Endometrial microvascular endothelial cells (primary cell): ENCODE measurements around the gene CNKSR3. TPM values are rescaled to one million over a fixed set of nuclear protein-coding genes. Genes with fewer than 3 reads are reported as not detected.

Experiments used
- in situ Hi-C: cut with HindIII; loops from 2 replicates; pipeline ENCODE4 v1.10.0; 2017; ENCODE audit warnings: low sequenced_read_pairs, low pct_unique_long_range_greater_than_20kb; ENCODE audit errors: inconsistent ontology term
- total RNA-seq: library from RNA; depleted of rRNA; stranded (reverse); fragments of >200 nt; gene quantifications from one replicate; pipeline ENCODE4 v1.2.3, GENCODE V29; 2015; ENCODE audit errors: inconsistent ontology term

Gene CNKSR3
- total RNA-seq, 1 donor from 2014 or later: 9.8 TPM

DNA sequence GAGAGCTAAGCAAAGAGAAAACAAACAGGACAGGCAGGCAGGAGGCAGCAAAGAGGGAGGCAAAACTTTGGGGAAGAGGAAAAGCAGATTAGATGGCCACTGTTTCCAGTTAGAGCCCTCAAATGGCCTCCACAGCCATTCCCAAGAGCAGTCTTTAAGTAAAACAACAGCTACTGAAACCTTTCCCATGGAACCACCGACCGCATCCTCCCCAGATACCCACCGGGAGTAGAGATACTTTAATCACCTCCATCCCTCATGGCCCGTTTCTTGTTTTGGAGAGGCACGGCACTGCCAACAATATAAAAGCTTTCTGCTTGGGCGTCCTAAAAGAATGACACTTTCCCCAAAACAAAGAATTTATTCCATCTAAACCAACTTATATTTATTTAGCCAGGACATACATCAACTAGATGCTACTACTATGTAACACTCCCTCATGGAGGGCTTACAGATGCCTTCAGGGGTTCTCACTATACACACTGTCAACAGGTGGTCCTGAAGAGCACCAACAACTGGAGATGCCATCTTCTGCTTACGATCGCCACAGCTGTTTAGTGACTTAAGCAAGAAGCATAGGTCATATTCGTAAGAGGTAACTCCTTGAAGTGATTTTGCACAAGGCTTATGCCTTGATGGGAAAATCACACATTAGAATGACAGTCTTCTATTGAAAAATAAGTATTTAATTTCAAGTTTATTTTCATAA lies 43.4 kb downstream of the CNKSR3 start:
- in situ Hi-C loops: no loop called here

DNA sequence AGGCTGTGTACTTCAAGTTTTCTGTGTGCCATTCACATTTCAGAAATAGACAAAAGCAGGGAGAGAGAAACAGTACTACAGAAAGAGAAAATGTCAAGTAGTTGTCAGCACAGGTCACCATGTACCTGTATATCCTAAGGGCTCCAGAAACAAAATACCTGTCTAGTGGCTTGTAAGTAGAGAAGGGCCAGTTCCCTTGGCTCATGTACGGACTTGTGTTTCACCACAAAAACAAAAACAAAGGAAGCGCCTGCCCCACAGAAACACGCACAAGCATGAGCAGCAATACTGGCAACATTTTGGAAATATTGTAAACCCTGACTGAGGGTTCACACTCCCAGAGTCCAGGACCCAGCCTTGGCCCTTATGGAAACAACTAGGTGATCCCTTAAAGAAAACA lies 44.3 kb downstream of the CNKSR3 start:
- in situ Hi-C loops: no loop called here

DNA sequence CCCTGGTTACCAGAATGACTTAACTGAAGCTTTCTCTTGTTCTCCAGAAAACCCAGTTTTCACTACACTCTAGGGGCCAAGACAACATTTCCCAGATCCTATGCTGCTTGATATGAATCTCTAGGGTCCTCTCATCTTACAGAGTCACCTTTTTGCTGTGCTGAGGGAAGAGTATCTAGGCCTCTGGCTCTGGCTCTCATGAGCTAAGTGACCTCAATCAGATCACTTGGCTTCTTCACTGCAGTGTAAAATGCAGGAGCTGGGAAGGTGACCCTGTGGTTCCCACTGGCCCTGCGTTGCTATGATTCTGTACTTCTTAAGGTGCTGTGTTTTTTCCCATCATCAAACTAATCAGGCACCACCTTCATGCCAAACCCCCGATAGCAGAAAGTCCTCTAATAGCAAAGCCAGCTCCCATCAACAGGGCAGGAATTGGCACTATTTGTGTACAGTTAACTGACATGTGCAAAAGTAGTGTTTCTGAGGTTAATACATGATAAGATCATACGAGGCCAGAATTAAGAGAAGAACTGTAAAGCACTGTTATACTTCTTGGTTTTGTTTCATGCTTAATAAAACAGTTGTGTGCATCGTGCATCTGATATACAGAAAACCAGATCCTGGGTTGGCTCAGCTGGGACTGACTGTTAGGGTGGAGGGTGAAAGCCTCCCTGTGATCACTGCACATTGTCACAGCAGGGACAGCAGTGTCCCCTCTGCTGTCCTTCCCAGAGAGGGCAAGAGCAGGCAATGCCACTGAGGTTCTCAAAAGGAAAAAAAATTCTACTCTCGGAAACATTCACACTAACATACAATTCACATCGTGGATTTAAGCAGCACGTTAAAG lies 46.7 kb downstream of the CNKSR3 start:
- in situ Hi-C loops: no loop called here

DNA sequence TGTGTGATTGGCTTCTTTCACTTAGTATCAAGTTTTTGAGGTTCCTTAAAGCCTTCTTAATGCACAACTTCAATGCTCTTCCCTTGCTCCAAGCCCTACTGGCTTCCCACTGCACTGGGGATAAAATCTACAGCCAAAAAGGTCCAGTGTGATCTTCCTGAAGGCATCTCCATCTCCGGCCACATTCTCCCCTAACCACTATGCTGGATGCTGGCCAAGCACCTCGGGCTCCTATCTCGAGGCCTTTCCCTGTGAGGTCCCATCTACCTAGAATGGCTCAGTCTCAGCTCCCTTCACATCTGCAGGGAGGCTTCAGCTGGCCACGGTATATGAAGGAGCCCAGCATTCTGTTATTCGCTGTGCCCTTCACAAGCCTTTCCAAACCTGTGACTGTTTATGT lies 48.1 kb downstream of the CNKSR3 start:
- in situ Hi-C loops: no loop called here

DNA sequence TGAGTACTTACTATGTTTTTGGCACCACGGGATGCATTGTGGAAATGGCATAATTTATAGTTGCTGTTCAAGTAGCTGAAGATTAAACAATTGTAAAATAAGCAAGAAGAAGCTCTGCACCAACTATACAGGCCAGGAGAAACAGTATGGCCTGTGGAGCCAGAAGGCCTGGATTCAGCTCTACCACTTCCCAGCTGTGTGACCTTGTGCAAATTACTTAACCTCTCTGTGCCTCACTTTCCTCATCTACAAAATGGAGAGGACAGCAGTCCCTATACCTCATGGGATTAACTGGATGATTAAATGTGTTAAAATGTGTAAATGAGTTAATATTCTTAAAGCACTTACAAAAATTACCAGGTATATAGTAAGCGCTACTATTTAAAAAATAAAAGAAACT lies 49.1 kb downstream of the CNKSR3 start:
- in situ Hi-C loops: no loop called here

DNA sequence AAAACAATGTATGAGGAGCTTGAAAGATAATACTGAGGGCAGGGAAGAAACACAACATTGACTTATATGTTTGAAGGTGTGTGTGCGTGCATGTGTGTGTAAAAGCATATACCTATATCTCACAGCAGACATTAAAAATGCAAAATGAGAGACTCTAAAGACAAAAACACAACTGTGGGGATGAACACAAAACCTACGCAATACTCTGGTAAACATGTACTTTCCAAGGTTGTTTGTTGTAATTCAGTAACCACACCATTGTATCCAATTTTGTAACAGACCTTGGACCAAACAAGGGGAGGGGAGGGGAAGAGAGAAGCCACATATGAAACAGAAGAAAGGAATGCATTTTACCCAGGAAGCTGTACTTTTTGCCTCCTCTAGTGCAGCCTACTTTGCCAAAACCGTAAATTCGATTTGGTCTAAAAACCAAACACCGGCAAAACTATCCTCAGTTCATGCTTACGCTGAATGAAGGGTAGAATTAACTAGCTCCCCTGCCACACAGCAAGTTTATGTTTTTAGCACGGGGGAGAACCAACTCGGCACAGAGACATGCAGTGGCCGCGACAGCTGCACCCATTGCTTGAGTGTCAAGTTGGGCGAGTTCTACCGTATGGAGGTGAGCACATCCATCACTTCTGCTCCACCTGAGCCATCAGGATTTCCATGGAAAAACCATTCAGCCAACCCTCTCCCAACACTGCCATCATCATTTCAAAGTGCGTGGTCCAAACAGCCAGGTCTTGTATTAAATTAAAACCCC lies 50.0 kb downstream of the CNKSR3 start:
- in situ Hi-C loops: no loop called here

DNA sequence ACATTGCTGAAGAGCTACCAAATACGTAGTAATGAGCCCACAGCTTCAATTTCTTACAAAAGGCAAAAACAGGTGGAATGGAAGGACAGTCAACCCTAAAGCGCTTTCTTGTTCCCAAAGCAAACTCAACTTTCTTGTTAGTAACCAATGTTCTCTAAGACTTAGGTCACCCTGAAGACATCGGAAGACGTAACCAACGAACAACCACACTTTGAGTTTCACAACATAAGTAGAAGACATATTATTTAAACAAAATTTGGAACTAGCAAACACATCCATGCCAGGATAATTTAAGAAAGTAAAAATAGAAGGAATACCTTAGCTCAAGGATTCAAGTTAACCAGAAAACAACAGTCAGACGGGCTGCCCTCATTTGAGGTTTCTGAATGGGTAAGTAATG lies 51.0 kb downstream of the CNKSR3 start:
- in situ Hi-C loops: no loop called here

DNA sequence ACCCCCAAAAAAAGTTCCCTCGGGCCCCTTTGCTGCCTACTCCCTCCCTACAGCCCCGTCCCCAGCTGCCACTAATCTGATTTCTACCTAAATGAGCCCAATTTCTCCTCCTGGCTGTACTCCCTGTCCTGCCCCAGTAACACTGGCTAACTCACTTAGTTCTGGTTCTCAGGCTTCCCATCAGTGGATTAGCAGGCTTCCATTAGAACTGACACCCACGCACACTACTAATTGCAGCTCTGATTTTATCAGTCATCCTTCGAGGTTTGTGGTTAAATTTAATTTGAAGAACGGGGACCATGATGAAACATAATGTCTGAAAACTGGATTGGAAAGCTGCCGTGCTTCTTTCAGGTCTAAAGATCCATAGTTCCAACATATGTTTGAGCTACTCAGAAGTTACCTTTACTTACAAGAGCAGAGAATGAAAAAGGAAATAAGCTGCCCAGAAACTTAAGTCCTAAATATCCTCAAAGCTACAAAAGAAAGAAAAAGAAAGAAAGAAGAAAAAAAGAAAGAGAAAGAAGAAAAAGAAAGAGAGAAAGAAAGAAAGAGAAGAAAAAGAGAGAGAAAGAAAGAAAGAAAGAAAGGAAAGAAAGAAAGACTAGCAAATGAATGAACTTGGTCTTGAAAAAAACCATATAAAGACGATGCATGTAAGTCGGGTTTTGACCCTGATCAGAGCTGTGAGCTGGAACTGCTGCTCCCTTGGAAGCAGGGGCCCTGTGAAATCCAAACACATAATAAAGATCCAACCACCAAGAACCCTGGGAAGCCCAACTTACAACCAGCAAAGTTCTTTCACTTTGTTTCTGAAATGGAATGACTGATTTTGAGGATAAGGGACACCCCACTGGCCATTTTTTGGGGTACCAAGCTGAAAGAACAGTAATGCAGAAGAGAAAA lies 51.7 kb downstream of the CNKSR3 start:
- in situ Hi-C loops: no loop called here

DNA sequence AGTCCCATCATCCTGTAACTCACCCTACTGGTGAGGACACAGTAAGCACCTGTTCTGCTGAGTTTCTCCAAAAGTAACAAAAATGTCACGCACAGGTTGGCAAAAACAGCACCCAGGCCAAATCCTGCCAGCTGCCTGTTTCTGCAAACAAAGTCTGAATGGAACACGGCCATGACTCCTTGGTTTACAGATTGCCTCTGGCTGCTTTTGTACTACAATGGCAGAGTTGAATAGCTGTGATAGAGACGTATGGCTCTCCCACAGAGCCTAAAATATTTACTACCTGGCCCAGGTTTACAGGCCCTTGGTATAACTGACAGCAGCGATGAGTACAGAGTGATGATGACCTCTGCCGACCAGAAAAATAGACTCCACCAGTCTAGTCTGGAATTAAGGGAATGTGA lies 52.6 kb downstream of the CNKSR3 start:
- in situ Hi-C loops: no loop called here

DNA sequence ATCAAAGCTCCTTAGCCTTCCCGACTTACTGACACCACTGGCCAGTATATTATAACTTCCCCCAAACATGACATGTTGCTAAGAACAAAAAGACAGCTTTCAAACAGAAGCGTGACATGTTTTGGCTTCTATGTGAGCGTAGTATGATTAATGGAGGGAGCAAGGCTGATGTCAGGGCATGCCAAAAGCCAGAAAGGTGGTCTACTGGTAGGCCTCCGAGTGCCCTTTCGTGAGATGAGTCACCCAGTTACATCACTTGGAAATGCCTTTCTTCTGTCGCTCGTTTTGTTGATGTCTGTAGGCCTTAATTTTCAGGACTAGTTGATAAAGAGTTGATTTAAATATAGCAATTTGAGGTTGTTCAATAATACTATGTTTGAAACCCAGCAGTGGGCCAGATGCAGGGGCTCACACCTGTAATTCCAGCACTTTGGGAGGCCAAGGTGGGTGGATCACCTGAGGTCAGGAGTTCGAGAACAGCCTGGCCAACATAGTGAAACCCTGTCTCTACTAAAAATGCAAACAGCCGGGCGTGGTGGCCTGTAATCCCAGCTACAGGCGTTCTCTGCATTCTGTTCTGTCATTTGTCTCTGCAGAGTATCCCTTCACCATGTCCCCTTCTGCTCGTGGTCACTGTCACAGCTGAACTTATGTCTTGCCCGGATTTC lies 53.3 kb downstream of the CNKSR3 start:
- in situ Hi-C loops: no loop called here

DNA sequence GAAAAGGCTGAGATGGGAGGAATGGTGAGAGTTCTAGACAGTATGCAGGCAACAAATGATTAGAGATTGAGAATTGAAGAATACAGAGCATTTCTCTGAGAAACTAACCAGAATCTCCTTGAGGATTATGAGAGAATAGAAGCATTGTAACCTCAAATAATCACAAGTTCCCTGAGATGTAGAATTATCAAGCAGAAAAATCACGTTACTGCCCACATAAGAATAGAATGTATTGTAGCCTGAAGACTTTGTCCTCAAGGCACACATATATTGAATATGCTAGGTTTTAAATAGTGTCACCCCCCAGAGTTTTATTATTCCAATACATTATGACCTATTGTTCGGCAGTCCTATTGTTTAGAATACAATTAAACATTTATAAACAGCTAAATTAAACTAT lies 57.2 kb downstream of the CNKSR3 start:
- in situ Hi-C loops: no loop called here

DNA sequence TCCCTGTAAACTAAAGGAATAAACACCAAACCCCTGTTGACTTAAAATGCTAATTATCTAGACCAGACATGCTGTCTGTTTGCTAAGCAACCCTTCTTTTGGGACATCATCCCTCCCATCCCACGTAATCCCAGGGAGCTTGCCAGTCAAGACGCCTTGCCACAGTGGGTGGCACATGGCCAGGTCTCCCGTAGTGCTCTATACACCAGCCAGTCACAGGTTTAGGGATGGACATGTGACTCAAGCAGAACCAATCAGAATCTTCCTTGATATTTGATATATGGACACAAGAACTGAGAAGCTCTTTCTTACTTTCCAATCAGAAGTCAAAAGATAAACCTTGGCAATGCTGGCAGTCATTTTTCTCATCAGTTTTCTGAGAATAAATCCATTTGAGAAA lies 60.0 kb downstream of the CNKSR3 start:
- in situ Hi-C loops: no loop called here

DNA sequence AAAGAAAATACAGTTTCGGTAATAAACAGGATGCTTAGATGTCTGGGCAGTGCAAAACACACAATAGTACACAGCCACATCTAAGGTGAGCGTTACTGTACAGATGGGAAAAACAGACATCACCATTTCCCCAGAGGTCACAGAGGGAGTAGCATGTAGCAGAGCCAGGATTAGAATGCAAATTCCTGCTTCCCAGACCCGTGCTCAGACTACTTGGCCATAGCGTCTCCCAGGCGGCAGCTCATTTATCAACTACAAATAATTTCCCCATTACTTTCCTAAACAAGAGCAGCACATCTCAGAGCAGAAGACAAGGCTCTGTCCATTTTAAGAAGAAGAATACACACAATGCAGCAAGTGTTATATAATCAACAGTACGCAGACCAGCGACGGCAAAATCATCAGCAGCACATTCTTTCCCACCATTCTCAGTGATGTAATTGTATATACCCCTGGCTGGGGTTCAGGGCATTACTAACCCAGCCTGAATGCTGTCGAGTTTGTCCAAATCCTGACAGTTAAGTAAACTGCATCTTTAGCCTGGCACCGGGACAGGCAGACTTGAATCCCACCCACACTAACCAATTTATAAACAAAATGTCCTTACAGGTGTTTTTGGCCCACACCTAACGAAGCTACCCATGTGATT lies 61.9 kb downstream of the CNKSR3 start:
- in situ Hi-C loops: no loop called here

DNA sequence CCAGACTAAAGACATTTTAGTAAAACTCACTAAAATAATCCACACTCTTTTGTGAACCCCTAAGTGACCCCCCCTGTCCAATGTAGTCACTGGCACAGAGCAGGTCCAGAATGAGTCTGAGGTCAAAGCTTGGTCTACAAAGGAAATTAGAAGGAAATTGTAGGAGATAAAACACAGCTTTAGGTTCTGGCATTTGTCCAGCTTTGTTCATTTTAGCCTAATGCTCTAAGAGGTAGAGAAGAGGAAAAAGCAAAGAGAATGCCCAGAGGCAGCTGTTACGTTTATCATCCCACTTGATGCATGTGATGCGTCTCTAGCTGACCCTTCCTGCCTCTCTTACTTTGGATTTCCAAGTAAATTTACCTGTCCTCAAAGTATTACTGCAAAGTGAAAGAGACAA lies 62.5 kb downstream of the CNKSR3 start:
- in situ Hi-C loops: no loop called here

DNA sequence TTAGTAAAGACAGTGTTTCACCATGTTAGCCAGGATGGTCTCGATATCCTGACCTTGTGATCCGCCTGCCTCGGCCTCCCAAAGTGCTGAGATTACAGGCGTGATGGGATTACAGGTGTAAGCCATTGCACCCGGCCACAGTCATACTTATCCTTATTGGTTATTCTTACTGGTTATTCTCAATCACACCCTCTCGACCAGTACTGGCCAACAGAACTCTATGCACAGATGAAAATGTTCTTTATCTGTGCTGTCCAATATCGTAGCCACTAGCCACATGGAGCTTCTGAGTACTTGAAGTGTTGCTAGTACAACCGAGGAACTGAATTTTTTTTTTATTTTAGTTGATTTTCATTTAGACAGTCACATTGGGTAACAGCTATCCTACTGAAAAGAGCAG lies 63.5 kb downstream of the CNKSR3 start:
- in situ Hi-C loops: no loop called here

DNA sequence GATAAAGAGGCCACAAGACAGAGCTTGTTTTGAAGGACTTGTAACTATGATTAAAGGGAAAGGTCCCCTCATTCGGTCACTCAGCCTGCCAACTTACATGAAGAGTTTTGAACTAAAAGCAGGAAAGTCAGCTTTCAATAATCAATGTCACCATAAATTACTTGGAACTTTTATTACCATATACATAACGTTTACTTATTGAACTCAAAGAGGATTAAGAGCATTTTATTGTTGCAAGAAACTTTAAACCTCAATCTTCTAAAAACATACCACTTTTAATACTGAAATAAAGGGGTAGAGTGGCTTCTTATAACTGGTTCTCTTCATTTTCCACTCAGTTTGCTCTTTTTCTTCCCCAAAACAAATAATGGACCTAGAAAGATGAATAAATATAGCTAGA lies 65.1 kb downstream of the CNKSR3 start:
- in situ Hi-C loops: no loop called here

DNA sequence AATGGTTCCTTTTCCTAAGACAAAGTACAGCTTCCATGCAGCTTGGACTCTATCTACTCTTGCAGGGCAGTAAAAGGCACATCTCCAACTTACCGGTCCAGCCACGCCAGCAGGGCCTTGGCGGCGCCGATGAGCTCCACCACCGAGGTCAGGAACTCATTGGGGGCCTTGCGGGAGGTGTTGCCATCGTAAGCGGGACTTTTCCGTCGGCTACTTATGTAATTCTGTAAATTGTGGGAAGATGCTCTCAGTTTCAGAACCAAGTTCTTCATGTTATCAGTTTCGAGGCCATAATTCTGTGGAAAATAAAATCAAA lies 68.5 kb downstream of the CNKSR3 start:
- in situ Hi-C loops: no loop called here

DNA sequence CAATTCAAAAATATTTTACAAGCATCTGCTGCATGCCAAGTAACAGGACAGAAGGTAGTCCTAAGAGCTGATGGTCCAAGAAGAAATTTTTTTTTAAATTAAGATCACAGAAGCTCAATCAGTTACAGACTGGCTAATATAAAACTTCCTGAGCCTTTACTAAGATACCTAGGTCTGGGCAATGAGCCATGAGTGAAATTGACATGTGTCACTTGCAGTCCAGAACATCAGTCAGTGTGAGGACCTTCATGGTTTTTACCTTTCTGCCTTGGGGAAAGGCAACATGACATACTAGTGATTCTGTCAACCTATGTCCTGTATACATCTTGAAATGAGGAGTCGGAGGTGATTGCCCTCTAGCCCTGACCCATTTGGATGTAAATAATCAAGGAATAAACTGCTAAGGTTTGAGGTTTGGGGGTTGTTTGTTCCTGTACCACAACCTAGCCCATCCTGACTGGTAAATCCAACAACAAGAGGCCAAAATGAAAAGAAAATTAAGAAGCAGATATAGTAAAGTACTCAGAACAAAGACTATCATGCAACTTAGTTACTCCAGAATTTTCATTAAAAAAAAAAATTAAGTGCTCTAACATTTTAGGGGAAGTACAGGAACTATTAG lies 70.0 kb downstream of the CNKSR3 start:
- in situ Hi-C loops: no loop called here
